ENCODE measurements around the gene B3GLCT.

B3GLCT gene

GRCh38 chr13:31248361-31248760, 48.6 kb downstream of the B3GLCT start:
- DNase-seq (ENCODE audit: low spot score in 2 of 2), result no peak
- Mint-ChIP-seq H3K36me3 (peaks cover 23% of the 10 kb centered on the region), H3K9me3 (peaks cover 13% of the 10 kb centered on the region), H3K4me3 (no peak overlapping the region), H3K4me1 (no peaks in the 10 kb centered on the region), H3K27ac (no peak overlapping the region), H3K27me3 (no peaks in the 10 kb centered on the region)
- ATAC-seq (ENCODE audit: low read depth), result no peak

GRCh38 chr13:31248965-31249539, 49.3 kb downstream of the B3GLCT start:
- H3K27me3 Mint-ChIP-seq, result no peaks in the 10 kb centered on the region
- H3K4me3 Mint-ChIP-seq, result no peak overlapping the region
- no peak overlapping the region for H3K27ac Mint-ChIP-seq
- peaks cover 23% of the 10 kb centered on the region for H3K36me3 Mint-ChIP-seq
- peaks cover 13% of the 10 kb centered on the region for H3K9me3 Mint-ChIP-seq
- ATAC-seq (ENCODE audit: low read depth) (no peak), DNase-seq (ENCODE audit: low spot score in 2 of 2) (no peak)
- H3K4me1 Mint-ChIP-seq, result no peaks in the 10 kb centered on the region

DNA sequence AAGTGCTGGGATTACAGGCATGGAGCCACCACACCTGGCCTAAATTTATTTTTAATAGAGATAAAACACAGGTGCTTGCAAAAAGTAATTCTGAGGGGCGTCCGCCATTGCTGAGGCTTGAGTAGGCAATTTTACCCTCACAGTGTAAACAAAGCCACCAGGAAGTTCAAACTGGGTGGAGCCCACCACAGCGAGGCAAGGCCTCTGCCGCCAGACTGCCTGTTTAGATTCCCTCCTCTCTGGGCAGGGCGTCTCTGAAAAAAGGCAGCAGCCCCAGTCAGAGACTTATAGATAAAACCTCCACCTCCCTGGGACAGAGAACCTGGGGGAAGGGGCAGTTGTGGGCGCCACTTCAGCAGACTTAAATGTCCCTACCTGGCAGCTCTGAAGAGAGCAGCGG, 50.7 kb downstream of the B3GLCT start:
- no peak for ATAC-seq (ENCODE audit: low read depth)

GRCh38 chr13:31261241-31261640, 61.5 kb downstream of the B3GLCT start:
- ATAC-seq (ENCODE audit: low read depth) (no peak), DNase-seq (ENCODE audit: low spot score in 2 of 2) (no peak)
- peaks cover 2% of the 10 kb centered on the region for H3K9me3 Mint-ChIP-seq
- peaks cover 22% of the 10 kb centered on the region for H3K36me3 Mint-ChIP-seq
- H3K27ac Mint-ChIP-seq, result no peak overlapping the region
- H3K4me1 Mint-ChIP-seq, result no peaks in the 10 kb centered on the region
- H3K4me3 Mint-ChIP-seq, result no peak overlapping the region
- no peaks in the 10 kb centered on the region for H3K27me3 Mint-ChIP-seq

More for the DNA sequence above, 50.7 kb downstream of the B3GLCT start:
- Mint-ChIP-seq H3K4me3 (no peak overlapping the region), H3K27ac (no peak overlapping the region), H3K9me3 (peaks cover 15% of the 10 kb centered on the region), H3K4me1 (no peaks in the 10 kb centered on the region), H3K27me3 (no peaks in the 10 kb centered on the region), H3K36me3 (peaks cover 23% of the 10 kb centered on the region)
- DNase-seq (ENCODE audit: low spot score in 2 of 2), result no peak

DNA sequence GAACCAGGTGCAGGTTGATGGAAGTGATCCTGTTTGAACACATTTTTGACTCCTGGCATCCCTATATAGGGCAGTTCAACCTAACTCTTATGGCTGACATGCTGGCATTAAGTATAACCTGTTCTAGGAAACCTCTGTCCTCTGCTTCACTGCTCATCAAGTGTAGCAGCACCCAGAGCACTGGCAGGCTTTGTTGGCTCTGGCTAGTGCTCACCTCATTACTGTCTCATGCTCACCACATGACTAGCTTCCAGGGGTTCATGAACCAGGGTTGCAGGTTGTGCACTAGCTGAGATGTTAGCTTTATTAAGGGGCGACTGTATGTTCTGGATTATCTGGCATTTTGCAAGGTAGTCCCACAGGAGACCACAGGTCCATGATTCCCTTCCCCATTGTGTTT, 63.6 kb downstream of the B3GLCT start:
- no peaks in the 10 kb centered on the region for H3K27me3 Mint-ChIP-seq
- H3K4me3 Mint-ChIP-seq, result no peak overlapping the region
- ATAC-seq (ENCODE audit: low read depth) (no peak), DNase-seq (ENCODE audit: low spot score in 2 of 2) (no peak)
- no peaks in the 10 kb centered on the region for H3K4me1 Mint-ChIP-seq
- H3K9me3 Mint-ChIP-seq, result peaks cover 2% of the 10 kb centered on the region
- H3K36me3 Mint-ChIP-seq, result peaks cover 22% of the 10 kb centered on the region
- H3K27ac Mint-ChIP-seq, result no peak overlapping the region

DNA sequence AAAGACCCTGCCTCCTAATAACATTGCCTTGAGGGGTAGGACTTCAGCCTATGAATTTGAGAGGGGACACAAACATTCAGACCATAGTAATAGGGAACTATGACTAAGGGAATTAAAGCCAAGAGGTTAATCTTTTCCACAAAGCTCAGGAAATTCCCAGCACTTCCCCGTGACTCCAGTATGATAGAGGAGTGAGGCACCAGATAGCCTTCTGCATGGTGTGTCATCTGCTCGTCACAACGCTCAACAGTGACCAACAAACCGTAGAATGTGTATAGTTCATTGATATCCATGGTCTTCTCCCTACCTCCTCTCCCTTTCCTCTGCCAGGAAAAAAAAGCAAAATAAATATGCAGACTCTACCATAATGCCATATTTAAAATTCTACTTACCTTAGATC, 64.4 kb downstream of the B3GLCT start:
- Mint-ChIP-seq H3K27me3 (no peaks in the 10 kb centered on the region), H3K4me1 (no peaks in the 10 kb centered on the region), H3K36me3 (peaks cover 22% of the 10 kb centered on the region)

DNA sequence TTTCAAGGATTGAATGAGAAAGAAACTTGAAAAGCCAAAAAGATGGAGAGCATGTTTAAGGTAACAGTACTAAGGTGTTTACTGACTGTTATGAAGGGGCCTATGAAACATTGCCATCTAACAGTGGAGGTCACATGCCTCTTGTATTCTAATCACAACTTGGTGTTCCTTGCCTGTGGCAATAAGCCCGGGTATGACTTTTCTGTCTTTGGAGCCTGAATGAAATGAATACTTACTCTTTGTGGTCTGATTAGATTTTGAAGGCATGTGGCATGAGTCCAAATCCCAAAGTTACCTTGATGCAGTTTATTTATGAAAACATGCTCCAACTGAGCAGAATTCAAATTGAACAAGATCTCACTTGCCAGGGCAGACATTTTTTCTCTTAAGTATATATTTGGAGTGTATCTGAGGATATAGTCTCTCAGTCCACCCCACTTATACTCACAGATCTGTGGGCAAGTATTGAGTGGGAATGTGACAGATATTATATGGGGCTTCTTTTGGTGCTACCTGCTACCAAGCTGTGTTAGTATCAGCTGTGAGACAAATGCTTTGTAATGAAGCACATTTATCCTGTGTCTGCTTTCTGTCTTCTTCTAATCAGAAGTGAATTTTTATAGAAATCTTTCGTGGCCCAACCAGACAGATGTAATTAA, 67.5 kb downstream of the B3GLCT start:
- H3K4me3 Mint-ChIP-seq, result no peak overlapping the region
- H3K36me3 Mint-ChIP-seq, result peaks cover 29% of the 10 kb centered on the region
- no peaks in the 10 kb centered on the region for H3K27me3 Mint-ChIP-seq
- H3K4me1 Mint-ChIP-seq, result no peaks in the 10 kb centered on the region
- no peak for ATAC-seq (ENCODE audit: low read depth)
- H3K27ac Mint-ChIP-seq, result no peak overlapping the region
- peaks cover 5% of the 10 kb centered on the region for H3K9me3 Mint-ChIP-seq
- no peak for DNase-seq (ENCODE audit: low spot score in 2 of 2)

More for the DNA sequence above, 64.4 kb downstream of the B3GLCT start:
- DNase-seq (ENCODE audit: low spot score in 2 of 2) (no peak), ATAC-seq (ENCODE audit: low read depth) (no peak)
- no peak overlapping the region for H3K27ac Mint-ChIP-seq
- H3K4me3 Mint-ChIP-seq, result no peak overlapping the region
- H3K9me3 Mint-ChIP-seq, result peaks cover 2% of the 10 kb centered on the region

DNA sequence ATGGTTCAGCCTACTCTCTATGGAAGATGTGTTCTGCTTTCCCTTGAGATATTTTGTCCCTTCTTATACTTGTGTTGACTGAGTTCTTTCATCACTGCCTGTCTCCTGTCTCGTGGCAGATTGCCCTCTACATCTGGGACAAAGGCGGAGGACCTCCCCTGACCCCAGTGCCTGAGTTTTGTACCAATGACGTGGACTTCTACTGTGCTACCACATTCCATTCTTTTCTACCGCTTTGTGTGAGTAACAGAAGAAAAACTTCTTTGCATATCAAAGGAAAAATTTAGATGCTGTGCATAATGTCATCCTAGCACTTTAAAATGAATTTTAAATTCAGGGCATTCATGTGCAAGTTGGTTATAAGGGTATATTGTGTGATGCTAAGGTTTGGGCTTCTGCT, 74.6 kb downstream of the B3GLCT start:
- Mint-ChIP-seq H3K27ac (no peak overlapping the region), H3K4me3 (no peak overlapping the region)

GRCh38 chr13:31276421-31276820, 76.6 kb downstream of the B3GLCT start:
- Mint-ChIP-seq H3K27ac (no peak overlapping the region), H3K4me3 (no peak overlapping the region), H3K27me3 (no peaks in the 10 kb centered on the region), H3K9me3 (peaks cover 9% of the 10 kb centered on the region), H3K4me1 (no peaks in the 10 kb centered on the region), H3K36me3 (peaks cover 55% of the 10 kb centered on the region)
- ATAC-seq (ENCODE audit: low read depth) (no peak), DNase-seq (ENCODE audit: low spot score in 2 of 2) (no peak)

More for the DNA sequence above, 74.6 kb downstream of the B3GLCT start:
- peaks cover 57% of the 10 kb centered on the region for H3K36me3 Mint-ChIP-seq
- H3K4me1 Mint-ChIP-seq, result no peaks in the 10 kb centered on the region
- DNase-seq (ENCODE audit: low spot score in 2 of 2) (no peak), ATAC-seq (ENCODE audit: low read depth) (no peak)
- H3K27me3 Mint-ChIP-seq, result no peaks in the 10 kb centered on the region
- H3K9me3 Mint-ChIP-seq, result peaks cover 10% of the 10 kb centered on the region

DNA sequence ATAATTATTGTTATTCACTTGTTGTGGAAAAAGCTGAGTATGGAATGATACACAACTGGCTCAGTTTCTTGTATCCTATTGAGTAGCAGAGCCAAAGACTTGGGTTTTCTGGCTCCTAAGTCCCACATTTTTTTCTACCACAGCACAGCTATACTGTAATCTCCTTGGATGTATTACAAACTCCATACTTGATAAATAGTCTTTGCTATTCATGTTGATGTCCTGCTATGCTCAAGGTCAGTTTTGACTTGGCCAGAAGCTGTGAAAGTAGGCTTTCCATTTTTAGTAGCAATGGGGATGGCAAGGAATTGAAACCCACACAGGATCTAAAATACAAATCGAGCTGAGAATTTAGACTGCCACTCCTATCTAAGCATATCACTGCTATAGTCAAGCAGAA, 79.1 kb downstream of the B3GLCT start:
- no peaks in the 10 kb centered on the region for H3K27me3 Mint-ChIP-seq
- peaks cover 43% of the 10 kb centered on the region for H3K36me3 Mint-ChIP-seq
- ATAC-seq (ENCODE audit: low read depth), result no peak
- no peaks in the 10 kb centered on the region for H3K4me1 Mint-ChIP-seq
- H3K9me3 Mint-ChIP-seq, result peaks cover 7% of the 10 kb centered on the region
- no peak overlapping the region for H3K27ac Mint-ChIP-seq
- DNase-seq (ENCODE audit: low spot score in 2 of 2), result no peak
- no peak overlapping the region for H3K4me3 Mint-ChIP-seq

GRCh38 chr13:31282741-31283455, 83.1 kb downstream of the B3GLCT start:
- no peaks in the 10 kb centered on the region for H3K27me3 Mint-ChIP-seq
- peaks cover 32% of the 10 kb centered on the region for H3K36me3 Mint-ChIP-seq
- no peak overlapping the region for H3K27ac Mint-ChIP-seq

DNA sequence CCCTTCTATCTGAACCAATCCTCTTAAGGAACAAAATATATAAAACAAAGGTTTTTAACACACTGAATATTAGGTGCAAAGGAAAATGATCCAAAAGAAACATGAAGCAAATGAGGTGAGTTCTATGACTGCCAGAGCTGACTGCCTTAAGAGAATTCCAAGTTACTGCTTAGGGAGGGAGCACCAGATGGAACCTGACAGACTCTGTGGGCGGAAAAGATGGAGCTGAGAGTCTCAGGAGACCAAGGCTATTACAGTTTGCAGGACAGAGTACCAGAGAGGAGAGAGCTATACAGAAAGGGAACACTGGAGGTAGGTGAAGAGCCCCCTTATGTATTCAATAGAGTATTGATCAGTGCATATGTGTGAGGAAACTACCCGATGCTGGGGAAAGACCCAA, 87.2 kb downstream of the B3GLCT start:
- no peak for DNase-seq (ENCODE audit: low spot score in 2 of 2)
- Mint-ChIP-seq H3K36me3 (peaks cover 39% of the 10 kb centered on the region), H3K27me3 (no peaks in the 10 kb centered on the region), H3K4me3 (no peak overlapping the region), H3K9me3 (peaks cover 14% of the 10 kb centered on the region), H3K27ac (no peak overlapping the region), H3K4me1 (no peaks in the 10 kb centered on the region)
- ATAC-seq (ENCODE audit: low read depth), result no peak

More at GRCh38 chr13:31282741-31283455, 83.1 kb downstream of the B3GLCT start:
- Mint-ChIP-seq H3K4me3 (no peak overlapping the region), H3K9me3 (peaks cover 10% of the 10 kb centered on the region), H3K4me1 (no peaks in the 10 kb centered on the region)
- ATAC-seq (ENCODE audit: low read depth), result no peak
- DNase-seq (ENCODE audit: low spot score in 2 of 2), result no peak

- H3K9me3 Mint-ChIP-seq, result no peaks in the 10 kb centered on the region
- peaks cover 42% of the 10 kb centered on the region for H3K36me3 Mint-ChIP-seq
- DNase-seq (ENCODE audit: low spot score in 2 of 2) (no peak), ATAC-seq (ENCODE audit: low read depth) (peak; percentile 66)
- H3K4me3 Mint-ChIP-seq, result no peak overlapping the region
- H3K4me1 Mint-ChIP-seq, result no peaks in the 10 kb centered on the region
- no peaks in the 10 kb centered on the region for H3K27me3 Mint-ChIP-seq
- H3K27ac Mint-ChIP-seq, result peak overlapping the region; percentile 38
These were observed 101.3 kb downstream of the B3GLCT start for GRCh38 chr13:31301119-31301518.

DNA sequence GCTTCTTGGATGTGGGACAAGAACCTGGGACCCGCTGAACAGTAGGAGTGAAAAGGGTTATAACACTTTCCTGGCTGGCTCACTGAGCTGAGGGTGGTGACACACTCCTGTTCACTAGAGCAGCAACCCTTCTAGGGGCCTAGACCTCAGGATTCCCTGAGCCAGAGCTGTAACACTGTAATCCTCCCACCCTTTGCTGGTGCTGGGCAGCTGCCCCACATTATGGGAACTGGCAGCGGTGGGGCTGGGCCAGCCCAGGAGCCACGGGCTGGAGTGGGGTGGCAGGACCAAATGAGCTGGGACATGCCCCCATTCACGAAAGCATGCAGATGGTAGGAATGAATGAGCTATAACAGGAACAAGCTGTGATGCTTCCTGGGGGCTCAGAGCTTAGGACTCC, 110.6 kb downstream of the B3GLCT start:
- no peak for DNase-seq (ENCODE audit: low spot score in 2 of 2)
- ATAC-seq (ENCODE audit: low read depth), result no peak
- no peaks in the 10 kb centered on the region for H3K4me1 Mint-ChIP-seq
- peaks cover 26% of the 10 kb centered on the region for H3K9me3 Mint-ChIP-seq
- no peak overlapping the region for H3K4me3 Mint-ChIP-seq
- H3K36me3 Mint-ChIP-seq, result peaks cover 25% of the 10 kb centered on the region
- no peak overlapping the region for H3K27ac Mint-ChIP-seq
- H3K27me3 Mint-ChIP-seq, result no peaks in the 10 kb centered on the region
